Urinary bladder (tissue), 4 donors: ENCODE measurements around the gene ISCA2. TPM values are rescaled to one million over a fixed set of nuclear protein-coding genes. Genes with fewer than 3 reads are reported as not detected.

Source experiments
- DNase-seq: peaks from one replicate; pipeline ENCODE4 v3.0.0-alpha.2; 2015; ENCODE audit errors: extremely low spot score
- H3K27ac ChIP-seq: one replicate; pipeline ENCODE4 v1.5.1; 2013; ENCODE audit warnings: low read depth, mild to moderate bottlenecking, moderate library complexity
- H3K36me3 ChIP-seq: one replicate; pipeline ENCODE4 v1.6.1; 2013; ENCODE audit warnings: mild to moderate bottlenecking, moderate library complexity; ENCODE audit not compliant: insufficient read depth
- H3K4me1 ChIP-seq: one replicate; pipeline ENCODE4 v1.6.1; 2013; ENCODE audit warnings: mild to moderate bottlenecking, moderate library complexity; ENCODE audit not compliant: insufficient read depth
- H3K4me3 ChIP-seq: one replicate; pipeline ENCODE4 v1.5.1; 2013; ENCODE audit warnings: low read depth, low read length
- WGBS: extraction: QIAGEN DNeasy Blood & Tissue Kit; methylation state at CpG from one replicate; pipeline ENCODE4 v1.1.7; 2013; 5-methylcytosine and 5-hydroxymethylcytosine counted together
- polyA plus RNA-seq: library from polyadenylated mRNA; stranded (reverse); fragments of 200-250 nt; gene quantifications from one replicate; pipeline ENCODE4 v1.2.3, GENCODE V29; 2013
- total RNA-seq: library from RNA; depleted of rRNA; stranded (reverse); fragments of >200 nt; gene quantifications from one replicate; pipeline ENCODE4 v1.2.3, GENCODE V29; 2014
- donor health status: healthy with polysubstance abuse.
- donor health status: healthy.

Gene ISCA2
- total and polyA plus RNA-seq, 2 donors, result 18.2 to 19.1 TPM

DNA sequence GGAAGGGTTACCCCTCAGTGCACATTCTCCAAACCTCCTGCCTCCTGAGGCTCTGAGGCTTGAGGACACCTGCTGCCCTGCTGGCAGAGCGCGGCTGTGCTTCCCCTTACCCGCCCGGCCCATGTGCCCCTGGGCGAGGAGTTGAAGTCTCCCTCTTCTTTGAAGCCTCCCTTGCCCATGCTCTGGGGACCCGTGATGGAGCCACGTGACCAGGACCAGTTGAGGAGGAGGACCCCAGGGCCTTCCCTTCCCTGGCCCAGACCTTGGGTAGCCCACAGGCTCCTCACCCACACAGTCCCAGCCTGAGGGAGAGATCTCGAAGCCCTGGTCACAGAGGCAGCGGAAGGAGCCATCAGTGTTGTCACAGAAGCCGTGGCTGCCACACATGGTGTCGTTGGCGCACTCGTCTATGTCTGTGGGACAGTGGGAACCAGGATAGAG, 12.9 kb downstream of the ISCA2 start:
- H3K36me3 ChIP-seq, result no peaks in the 10 kb centered on the region
- no peak overlapping the region for H3K27ac ChIP-seq
- no peak overlapping the region for H3K4me3 ChIP-seq
- WGBS, result 91% methylated on average over 13 of the region's 13 CpGs
- DNase-seq, result no peak
- no peaks in the 10 kb centered on the region for H3K4me1 ChIP-seq

DNA sequence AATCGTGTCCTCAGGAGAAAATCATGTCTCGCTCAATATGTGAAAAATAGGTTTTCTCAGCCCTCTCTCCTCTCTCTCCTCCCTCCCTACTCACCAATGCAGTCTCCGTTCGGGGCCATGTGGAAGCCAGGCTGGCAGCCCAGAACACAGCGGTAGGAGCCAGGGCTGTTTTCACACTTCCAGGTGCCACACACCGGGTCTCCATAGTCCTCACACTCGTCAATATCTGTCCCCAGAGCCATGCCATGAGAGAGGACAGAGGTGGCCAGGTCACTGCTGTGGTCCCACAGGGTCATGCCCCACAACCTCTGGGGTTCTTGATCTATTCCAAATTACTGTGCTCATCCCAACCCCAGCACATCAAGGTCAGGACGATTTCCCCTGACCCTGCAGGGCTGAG, 13.5 kb downstream of the ISCA2 start:
- H3K27ac ChIP-seq, result no peak overlapping the region
- 81% methylated on average over 8 of the region's 8 CpGs for WGBS
- no peaks in the 10 kb centered on the region for H3K36me3 ChIP-seq
- no peak for DNase-seq
- no peaks in the 10 kb centered on the region for H3K4me1 ChIP-seq
- no peak overlapping the region for H3K4me3 ChIP-seq

- no peak overlapping the region for H3K4me3 ChIP-seq
- 74% methylated on average over 5 of the region's 5 CpGs for WGBS
- H3K4me1 ChIP-seq, result no peaks in the 10 kb centered on the region
- no peak overlapping the region for H3K27ac ChIP-seq
- no peaks in the 10 kb centered on the region for H3K36me3 ChIP-seq
- DNase-seq, result no peak
Observed at GRCh38 chr14:74507840-74508239, 14.3 kb downstream of the ISCA2 start.

- 61% methylated on average over 15 of the region's 15 CpGs for WGBS
- H3K27ac ChIP-seq, result no peak overlapping the region
- DNase-seq, result no peak
- H3K36me3 ChIP-seq, result no peaks in the 10 kb centered on the region
- H3K4me1 ChIP-seq, result no peaks in the 10 kb centered on the region
- H3K4me3 ChIP-seq, result no peak overlapping the region
Observed at GRCh38 chr14:74508292-74508731, 14.7 kb downstream of the ISCA2 start.

DNA sequence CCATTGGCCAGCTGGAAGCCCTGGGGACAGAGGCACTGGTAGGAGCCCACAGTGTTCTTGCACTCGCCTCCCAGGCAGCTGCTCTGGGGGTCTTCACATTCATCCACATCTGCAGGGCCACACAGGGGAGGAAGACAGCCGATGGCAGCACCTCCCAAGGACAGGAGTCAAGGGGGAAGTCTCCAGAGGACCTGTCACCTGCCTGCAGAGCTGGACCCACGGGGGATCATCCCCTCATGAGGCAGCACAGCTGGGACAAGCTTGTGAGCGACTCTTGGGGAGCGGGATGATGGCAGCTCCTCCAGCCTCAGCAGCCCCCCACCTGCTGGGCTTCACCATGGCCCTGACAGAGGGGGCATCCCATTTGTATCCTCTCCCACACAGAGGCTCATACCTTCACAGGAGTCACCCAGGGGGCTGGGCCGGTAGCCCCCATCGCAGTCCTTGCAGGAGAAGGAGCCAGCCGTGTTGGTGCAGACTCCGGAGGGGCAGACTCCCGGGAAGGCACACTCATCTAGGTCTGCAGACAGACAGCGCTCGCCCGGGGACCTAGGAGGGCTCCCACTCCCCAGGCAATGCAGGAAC, 15.4 kb downstream of the ISCA2 start:
- Histone ChIP-seq H3K4me1 (no peaks in the 10 kb centered on the region), H3K4me3 (no peak overlapping the region), H3K27ac (no peak overlapping the region), H3K36me3 (no peaks in the 10 kb centered on the region)
- WGBS, result 83% methylated on average over 13 of the region's 13 CpGs
- DNase-seq, result no peak

GRCh38 chr14:74509587-74510222, 16.1 kb downstream of the ISCA2 start:
- Histone ChIP-seq H3K4me3 (no peak overlapping the region), H3K4me1 (no peaks in the 10 kb centered on the region), H3K36me3 (no peaks in the 10 kb centered on the region), H3K27ac (no peak overlapping the region)
- no peak for DNase-seq
- 90% methylated on average over 10 of the region's 10 CpGs for WGBS

DNA sequence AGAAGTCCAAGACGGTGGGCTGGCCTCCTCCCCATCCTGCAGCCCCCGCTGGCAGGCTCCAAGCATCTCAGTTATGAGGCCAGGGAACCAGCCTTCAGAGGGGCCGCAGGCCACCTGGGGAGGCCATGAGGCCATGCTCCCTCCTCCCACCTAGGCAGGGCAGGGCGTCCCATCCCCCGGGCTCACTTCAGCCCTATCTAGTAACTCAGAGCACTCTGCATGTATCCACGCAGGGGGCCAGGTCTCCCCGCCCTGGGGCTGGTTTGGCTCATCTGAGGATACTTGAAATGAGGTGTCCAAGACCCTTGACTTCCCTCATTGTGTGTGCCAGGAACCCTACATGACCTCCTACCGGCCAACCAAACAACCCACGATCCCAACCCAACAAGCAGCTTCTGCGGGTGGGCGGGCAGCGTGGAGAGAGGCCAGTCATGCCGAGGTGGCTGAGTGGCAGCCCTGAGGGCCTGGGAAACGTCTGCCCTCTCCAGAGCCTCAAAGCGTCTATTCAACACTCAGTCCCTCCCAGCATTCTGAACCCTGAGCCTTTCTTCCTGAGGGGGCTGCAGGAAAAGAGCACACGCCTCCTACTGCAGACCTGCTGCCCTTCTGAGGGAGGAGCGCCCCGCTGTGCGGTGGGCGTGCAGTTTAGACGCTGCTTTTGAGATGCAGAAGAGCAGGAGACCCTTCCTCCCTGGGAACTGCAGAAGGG, 16.8 kb downstream of the ISCA2 start:
- no peak overlapping the region for H3K4me3 ChIP-seq
- no peak overlapping the region for H3K27ac ChIP-seq
- 67% methylated on average over 21 of the region's 21 CpGs for WGBS
- DNase-seq, result no peak
- no peaks in the 10 kb centered on the region for H3K4me1 ChIP-seq
- H3K36me3 ChIP-seq, result no peaks in the 10 kb centered on the region

DNA sequence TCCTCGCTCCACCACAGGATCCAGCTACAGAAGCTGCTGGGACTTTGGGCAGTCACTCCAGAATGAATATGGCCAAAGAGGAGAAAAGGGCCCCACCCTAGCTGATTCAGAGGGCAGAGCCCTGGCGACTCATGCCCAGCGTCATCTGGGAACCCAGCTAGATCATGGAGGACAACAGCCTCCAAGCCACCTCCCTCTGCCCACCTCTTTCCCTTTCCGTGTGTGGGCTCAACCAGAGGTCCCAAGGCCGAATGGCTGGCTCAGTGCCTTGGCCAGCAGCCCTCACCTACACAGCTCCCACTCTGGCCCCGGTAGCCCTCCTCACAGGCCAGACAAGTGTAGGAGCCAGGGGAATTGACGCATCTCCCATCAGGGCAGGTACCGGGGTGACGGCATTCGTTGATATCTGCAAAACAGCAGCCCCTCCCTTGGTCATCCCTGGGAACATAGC, 17.4 kb downstream of the ISCA2 start:
- WGBS, result 78% methylated on average over 10 of the region's 10 CpGs
- DNase-seq, result no peak
- Histone ChIP-seq H3K27ac (no peak overlapping the region), H3K36me3 (no peaks in the 10 kb centered on the region), H3K4me3 (no peak overlapping the region), H3K4me1 (no peaks in the 10 kb centered on the region)

DNA sequence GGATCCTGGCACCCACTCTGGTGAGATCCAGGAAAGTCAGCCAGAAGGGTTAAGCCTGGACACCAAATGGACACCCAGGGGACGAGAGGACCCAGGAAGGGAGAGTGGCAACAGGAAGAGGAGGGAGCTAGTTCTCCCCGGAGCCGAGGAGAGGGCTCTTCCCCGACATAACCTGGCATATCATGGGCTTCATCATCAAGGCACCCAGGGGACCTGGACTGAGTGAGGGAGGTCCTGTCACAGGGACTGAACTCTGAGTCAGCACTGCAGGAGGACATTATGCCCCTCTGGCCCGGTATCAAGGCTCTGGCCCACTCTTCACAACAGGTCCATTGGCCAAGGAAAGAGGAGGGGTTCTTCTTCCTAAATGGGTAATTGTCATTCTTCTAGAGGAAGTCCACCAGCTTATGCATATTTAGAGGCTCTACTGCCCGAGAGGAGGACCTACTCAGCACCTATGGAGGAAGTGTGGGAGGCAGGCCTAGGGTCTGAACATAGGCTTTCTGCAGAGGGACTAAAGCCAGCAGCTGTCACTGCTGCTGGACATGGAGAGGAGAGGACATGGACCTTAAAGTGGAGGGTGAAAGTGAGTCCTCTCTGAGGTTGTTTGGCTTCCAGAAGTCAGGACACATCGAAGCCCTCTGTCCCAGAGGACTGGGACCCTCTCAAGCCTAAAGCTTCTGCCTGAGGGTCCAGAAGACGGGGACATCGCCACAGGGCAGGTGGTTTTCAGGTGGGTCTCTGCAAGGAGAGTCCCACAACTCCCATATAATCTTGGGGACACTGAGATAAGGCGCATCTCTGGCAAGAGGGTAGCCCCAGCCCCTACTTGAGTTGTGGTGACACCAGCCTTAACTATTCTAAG, 18.6 kb downstream of the ISCA2 start:
- H3K4me1 ChIP-seq, result no peaks in the 10 kb centered on the region
- H3K36me3 ChIP-seq, result no peaks in the 10 kb centered on the region
- no peak overlapping the region for H3K4me3 ChIP-seq
- WGBS, result 86% methylated on average over 10 of the region's 10 CpGs
- no peak overlapping the region for H3K27ac ChIP-seq
- no peak for DNase-seq

- no peak for DNase-seq
- H3K4me3 ChIP-seq, result no peak overlapping the region
- H3K36me3 ChIP-seq, result no peaks in the 10 kb centered on the region
- 61% methylated on average over 13 of the region's 13 CpGs for WGBS
- no peaks in the 10 kb centered on the region for H3K4me1 ChIP-seq
- no peak overlapping the region for H3K27ac ChIP-seq
Observed at GRCh38 chr14:74514471-74514941, 20.9 kb downstream of the ISCA2 start.

- Histone ChIP-seq H3K4me1 (no peaks in the 10 kb centered on the region), H3K27ac (no peak overlapping the region), H3K36me3 (no peaks in the 10 kb centered on the region), H3K4me3 (no peak overlapping the region)
- WGBS, result 86% methylated on average over 8 of the region's 8 CpGs
- no peak for DNase-seq
Observed at GRCh38 chr14:74515891-74516412, 22.4 kb downstream of the ISCA2 start.

- H3K27ac ChIP-seq, result no peak overlapping the region
- DNase-seq, result no peak
- no peaks in the 10 kb centered on the region for H3K4me1 ChIP-seq
- H3K36me3 ChIP-seq, result no peaks in the 10 kb centered on the region
- no peak overlapping the region for H3K4me3 ChIP-seq
- WGBS, result 89% methylated on average over 12 of the region's 12 CpGs
Observed at GRCh38 chr14:74516451-74517160, 23.0 kb downstream of the ISCA2 start.

GRCh38 chr14:74517731-74518130, 24.2 kb downstream of the ISCA2 start:
- H3K36me3 ChIP-seq, result no peaks in the 10 kb centered on the region
- H3K4me1 ChIP-seq, result no peaks in the 10 kb centered on the region
- DNase-seq, result no peak
- no peak overlapping the region for H3K4me3 ChIP-seq
- H3K27ac ChIP-seq, result no peak overlapping the region
- WGBS, result 85% methylated on average over 4 of the region's 4 CpGs
